NAMALWA (cell line): ENCODE measurements around the gene CHKA.

Experiments
- DNase-seq: peaks from one replicate; pipeline ENCODE4 v3.0.0-alpha.2; 2015; ENCODE audit warnings: low spot score

CHKA gene

GRCh38 chr11:68121067-68121899, at the start of gene CHKA:
TSS of gene CHKA (minus strand) at chr11:68121388. CDS start at chr11:68121177, 211 bp downstream.
- peak; percentile 93 for DNase-seq

GRCh38 chr11:68169442-68169841, 48.3 kb upstream of the CHKA start:
- no peak for DNase-seq

GRCh38 chr11:68168694-68169093, 47.5 kb upstream of the CHKA start:
- DNase-seq = no peak

- no peak for DNase-seq
These were observed 46.3 kb upstream of the CHKA start for GRCh38 chr11:68167474-68167873.

GRCh38 chr11:68166969-68167368, 45.8 kb upstream of the CHKA start:
- DNase-seq = no peak

GRCh38 chr11:68165601-68166000, 44.4 kb upstream of the CHKA start:
- DNase-seq = no peak

GRCh38 chr11:68164437-68164836, 43.2 kb upstream of the CHKA start:
- no peak for DNase-seq

- no peak for DNase-seq
These were observed 42.5 kb upstream of the CHKA start for GRCh38 chr11:68163691-68164090.

GRCh38 chr11:68160100-68160695, 39.0 kb upstream of the CHKA start:
- DNase-seq = no peak

GRCh38 chr11:68159665-68160064, 38.5 kb upstream of the CHKA start:
- DNase-seq = no peak

GRCh38 chr11:68159161-68159560, 38.0 kb upstream of the CHKA start:
- no peak for DNase-seq

GRCh38 chr11:68158580-68158979, 37.4 kb upstream of the CHKA start:
- DNase-seq = no peak

- no peak for DNase-seq
These were observed 32.6 kb upstream of the CHKA start for GRCh38 chr11:68153742-68154141.

GRCh38 chr11:68150037-68150436, 28.8 kb upstream of the CHKA start:
- DNase-seq = no peak

- DNase-seq = no peak
These were observed 28.2 kb upstream of the CHKA start for GRCh38 chr11:68149417-68149816.

GRCh38 chr11:68148879-68149278, 27.7 kb upstream of the CHKA start:
- no peak for DNase-seq

- no peak for DNase-seq
These were observed 27.1 kb upstream of the CHKA start for GRCh38 chr11:68148071-68148805.

GRCh38 chr11:68146704-68147474, 25.7 kb upstream of the CHKA start:
- DNase-seq = peak; percentile 15

- no peak for DNase-seq
These were observed 24.9 kb upstream of the CHKA start for GRCh38 chr11:68146010-68146540.

GRCh38 chr11:68145120-68145866, 24.1 kb upstream of the CHKA start:
- no peak for DNase-seq

- DNase-seq = no peak
These were observed 22.1 kb upstream of the CHKA start for GRCh38 chr11:68143310-68143689.
